GM12873 (cell line): ENCODE results near the gene ZNF280D.
A peak's percentile ranks its signal among the peaks of the same experiment; 100 is the strongest.

Experiments used
- CTCF ChIP-seq: IDR thresholded peaks from 2 replicates; pipeline ENCODE4 v1.5.1; 2012; ENCODE audit warnings: low read depth, mild to moderate bottlenecking, moderate library complexity, low read length, control low read depth; ENCODE audit not compliant: insufficient read depth; ENCODE audit errors: missing control alignments

Gene ZNF280D

GRCh38 chr15:56739964-56740640 is 6.8 kb upstream of the ZNF280D start:
- peak; percentile 56 for TF ChIP-seq CTCF

- peak; percentile 15 for TF ChIP-seq CTCF
Observed at GRCh38 chr15:56739474-56739873, 6.2 kb upstream of the ZNF280D start.

GRCh38 chr15:56737791-56738190 is 4.5 kb upstream of the ZNF280D start:
- TF ChIP-seq CTCF = no peak

- TF ChIP-seq CTCF = no peak
Observed at GRCh38 chr15:56736881-56737707, 3.8 kb upstream of the ZNF280D start.

GRCh38 chr15:56736308-56736707 is 3.0 kb upstream of the ZNF280D start:
- TF ChIP-seq CTCF = no peak

GRCh38 chr15:56735589-56735988 is 2.3 kb upstream of the ZNF280D start:
- no peak for TF ChIP-seq CTCF

- no peak for TF ChIP-seq CTCF
Observed at GRCh38 chr15:56734013-56734635, 815 bp upstream of the ZNF280D start.
